Activated CD4-positive, alpha-beta memory T cell treated with anti-CD3 and anti-CD28 coated beads for 36 hours (primary cell): Measurements from ENCODE around the gene IL17RB. TPM values are rescaled to one million over a fixed set of nuclear protein-coding genes. Genes with fewer than 3 reads are reported as not detected.

ENCODE experiments used
- CTCF ChIA-PET: fragments of 350-600 bp; sonication (Branson Sonifier 250); formaldehyde crosslinking; loops from one replicate; lab custom pipeline; 2021; ENCODE audit warnings: antibody characterized with exemption, inconsistent platforms; lab: Charles Lee
- POLR2A ChIA-PET: fragments of 350-600 bp; sonication (Branson Sonifier 250); formaldehyde crosslinking; loops from one replicate; lab custom pipeline; 2021; ENCODE audit warnings: antibody characterized with exemption; lab: Charles Lee
- DNase-seq: peaks from one replicate; pipeline ENCODE4 v3.0.0-alpha.2; 2020
- H3K27ac Mint-ChIP-seq: one replicate; pipeline ENCODE4 v1.8.0; 2021; ENCODE audit warnings: mixed read lengths
- H3K27me3 Mint-ChIP-seq: one replicate; pipeline ENCODE4 v1.8.0; 2021; ENCODE audit warnings: mixed read lengths
- H3K36me3 Mint-ChIP-seq: one replicate; pipeline ENCODE4 v1.8.0; 2021; ENCODE audit warnings: mixed read lengths
- H3K4me1 Mint-ChIP-seq: one replicate; pipeline ENCODE4 v1.8.0; 2021; ENCODE audit warnings: low read depth, mixed read lengths
- H3K4me3 Mint-ChIP-seq: one replicate; pipeline ENCODE4 v1.8.0; 2021; ENCODE audit warnings: mild to moderate bottlenecking, mixed read lengths
- H3K9me3 Mint-ChIP-seq: one replicate; pipeline ENCODE4 v1.8.0; 2021; ENCODE audit warnings: mixed read lengths
- intact Hi-C: fragments of 100-400 bp; cut with micrococcal nuclease; formaldehyde crosslinking; loops from one replicate; pipeline ENCODE4 v1.15.1; 2023
- total RNA-seq, 2 experiments: library from RNA; stranded (reverse); gene quantifications; one replicate each; pipeline ENCODE4 v1.2.3, GENCODE V29; 2021

The IL17RB gene
- total RNA-seq, 2 experiments from 2014 or later = 0.92 to 1.1 TPM

DNA sequence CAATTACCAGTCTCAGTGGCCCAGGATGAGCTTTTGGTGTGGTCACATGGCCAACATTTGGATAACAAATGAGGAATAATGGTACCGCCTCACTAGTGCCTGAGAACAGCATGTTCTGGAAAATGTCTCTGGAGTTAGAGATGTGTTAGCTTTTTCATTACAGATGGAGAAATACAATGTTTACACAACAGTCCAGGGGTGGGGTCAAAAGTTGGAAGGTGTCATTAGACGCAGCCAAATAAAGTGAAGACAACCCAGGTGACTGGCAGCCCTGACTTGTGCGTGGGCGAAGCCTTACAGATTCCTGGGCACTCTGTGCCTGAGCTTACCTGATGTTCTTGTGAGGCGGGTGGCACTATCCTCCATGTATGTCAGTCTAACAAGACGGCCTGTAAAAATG lies 12.8 kb downstream of the IL17RB start:
- H3K9me3 Mint-ChIP-seq = no peaks in the 10 kb centered on the region
- H3K36me3 Mint-ChIP-seq = peaks cover 17% of the 10 kb centered on the region
- no peaks in the 10 kb centered on the region for H3K27me3 Mint-ChIP-seq
- H3K27ac Mint-ChIP-seq = no peak overlapping the region
- CTCF ChIA-PET = no interaction called here
- DNase-seq = no peak
- no peak overlapping the region for H3K4me3 Mint-ChIP-seq
- intact Hi-C loops = no loop called here
- no peaks in the 10 kb centered on the region for H3K4me1 Mint-ChIP-seq
- POLR2A ChIA-PET = no interaction called here

DNA sequence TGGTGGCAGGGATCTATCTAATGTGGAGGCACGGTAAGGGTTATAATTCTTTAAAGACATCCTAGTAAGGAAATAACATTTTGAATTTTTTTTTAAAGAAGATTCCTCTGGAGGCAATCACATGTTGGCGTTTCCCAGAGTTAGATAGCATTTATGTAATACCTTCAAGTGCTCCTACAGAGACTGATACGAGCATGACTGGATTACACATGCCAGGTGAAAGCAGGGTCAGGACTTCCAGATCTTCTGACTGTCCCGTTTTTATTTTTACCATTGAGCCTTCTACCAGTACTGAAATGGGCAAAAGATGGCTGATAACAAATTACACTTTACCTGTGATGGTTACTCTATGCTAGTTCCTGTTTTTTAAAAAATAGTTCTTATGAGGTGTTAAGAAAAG lies 13.8 kb downstream of the IL17RB start:
- Mint-ChIP-seq H3K4me3 (no peak overlapping the region), H3K27me3 (no peaks in the 10 kb centered on the region), H3K36me3 (peaks cover 24% of the 10 kb centered on the region), H3K4me1 (no peaks in the 10 kb centered on the region), H3K9me3 (no peaks in the 10 kb centered on the region), H3K27ac (no peak overlapping the region)
- ChIA-PET CTCF (no interaction called here), POLR2A (no interaction called here)
- intact Hi-C loops = no loop called here
- no peak for DNase-seq

DNA sequence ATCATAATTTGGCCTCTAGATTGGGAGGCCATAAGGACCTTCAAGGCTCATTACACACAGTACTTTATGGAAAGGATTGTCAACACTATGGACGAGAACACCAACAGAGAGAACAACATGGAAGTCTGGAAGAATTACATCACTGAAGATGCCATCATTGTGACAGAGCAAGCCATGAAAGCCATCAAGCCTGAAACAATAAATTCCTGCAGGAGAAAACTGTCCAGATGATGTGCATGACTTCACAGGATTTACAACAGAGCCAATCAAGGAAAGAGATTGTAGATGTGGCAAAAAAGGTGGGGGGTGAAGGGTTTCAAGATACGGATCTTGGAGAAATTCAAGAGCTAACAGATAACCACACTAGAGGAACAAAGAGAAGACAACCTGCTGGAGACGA lies 15.9 kb downstream of the IL17RB start:
- intact Hi-C loops = no loop called here

DNA sequence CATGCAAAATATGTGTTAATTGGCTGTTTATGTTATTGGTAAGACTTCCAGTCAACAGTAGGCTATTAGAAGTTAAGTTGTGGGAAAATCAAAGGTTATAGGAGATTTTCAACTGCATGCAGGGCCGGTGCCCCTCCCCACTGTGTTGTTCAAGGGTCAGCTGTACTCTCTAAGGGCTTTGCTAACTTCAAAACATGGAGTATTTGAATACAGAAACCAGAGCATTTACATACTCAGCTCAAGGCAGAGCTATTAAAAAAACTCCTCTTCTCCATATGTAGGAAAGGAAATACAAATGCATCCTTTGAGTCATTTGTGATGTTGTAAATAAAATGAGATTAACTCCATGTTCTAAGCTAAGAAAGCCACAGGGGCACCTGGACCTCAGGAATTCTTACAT lies 16.8 kb downstream of the IL17RB start:
- no peak for DNase-seq
- intact Hi-C loops = no loop called here
- H3K27ac Mint-ChIP-seq = no peak overlapping the region
- H3K36me3 Mint-ChIP-seq = peaks cover 36% of the 10 kb centered on the region
- no peaks in the 10 kb centered on the region for H3K9me3 Mint-ChIP-seq
- H3K27me3 Mint-ChIP-seq = no peaks in the 10 kb centered on the region
- CTCF ChIA-PET = no interaction called here
- no peak overlapping the region for H3K4me3 Mint-ChIP-seq
- POLR2A ChIA-PET = no interaction called here
- no peaks in the 10 kb centered on the region for H3K4me1 Mint-ChIP-seq

More for the DNA sequence above, 15.9 kb downstream of the IL17RB start:
- Mint-ChIP-seq H3K27ac (no peak overlapping the region), H3K4me3 (no peak overlapping the region), H3K27me3 (no peaks in the 10 kb centered on the region), H3K36me3 (peaks cover 28% of the 10 kb centered on the region), H3K4me1 (no peaks in the 10 kb centered on the region), H3K9me3 (no peaks in the 10 kb centered on the region)
- ChIA-PET CTCF (no interaction called here), POLR2A (no interaction called here)
- DNase-seq = no peak

DNA sequence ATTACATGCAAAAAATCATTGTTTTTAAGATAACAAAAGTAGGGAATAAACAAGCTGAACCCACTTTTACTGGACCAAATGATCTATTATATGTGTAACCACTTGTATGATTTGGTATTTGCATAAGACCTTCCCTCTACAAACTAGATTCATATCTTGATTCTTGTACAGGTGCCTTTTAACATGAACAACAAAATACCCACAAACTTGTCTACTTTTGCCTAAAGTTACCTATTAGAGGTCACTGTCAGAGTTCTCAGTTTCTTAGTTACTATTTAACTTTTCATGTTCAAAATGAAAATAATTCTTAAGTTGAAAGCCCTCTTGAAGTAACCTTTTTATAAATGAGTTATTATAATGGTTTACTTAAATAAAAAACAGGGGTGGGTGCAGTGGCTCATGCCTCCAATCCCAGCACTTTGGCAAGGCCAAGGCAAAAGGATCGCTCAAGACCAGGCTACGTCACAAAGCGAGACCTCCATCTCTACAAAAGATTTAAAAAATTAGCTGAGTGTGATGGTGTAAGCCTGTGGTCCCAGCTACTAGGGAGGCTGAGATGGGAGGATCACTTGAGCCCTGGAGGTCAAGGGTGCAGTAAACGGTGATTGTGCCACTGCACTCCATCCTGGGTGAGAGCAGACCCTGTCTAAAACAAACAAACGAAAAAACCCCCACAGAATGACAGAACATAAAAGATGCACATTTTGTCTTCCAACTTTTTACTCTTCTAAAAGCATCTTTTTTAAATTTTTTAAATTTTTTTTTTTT lies 19.5 kb downstream of the IL17RB start:
- ChIA-PET POLR2A (no interaction called here), CTCF (no interaction called here)
- intact Hi-C loops = no loop called here
- peaks cover 50% of the 10 kb centered on the region for H3K36me3 Mint-ChIP-seq
- no peak overlapping the region for H3K27ac Mint-ChIP-seq
- H3K27me3 Mint-ChIP-seq = no peaks in the 10 kb centered on the region
- H3K4me3 Mint-ChIP-seq = no peak overlapping the region
- H3K9me3 Mint-ChIP-seq = no peaks in the 10 kb centered on the region
- no peak for DNase-seq
- no peaks in the 10 kb centered on the region for H3K4me1 Mint-ChIP-seq

DNA sequence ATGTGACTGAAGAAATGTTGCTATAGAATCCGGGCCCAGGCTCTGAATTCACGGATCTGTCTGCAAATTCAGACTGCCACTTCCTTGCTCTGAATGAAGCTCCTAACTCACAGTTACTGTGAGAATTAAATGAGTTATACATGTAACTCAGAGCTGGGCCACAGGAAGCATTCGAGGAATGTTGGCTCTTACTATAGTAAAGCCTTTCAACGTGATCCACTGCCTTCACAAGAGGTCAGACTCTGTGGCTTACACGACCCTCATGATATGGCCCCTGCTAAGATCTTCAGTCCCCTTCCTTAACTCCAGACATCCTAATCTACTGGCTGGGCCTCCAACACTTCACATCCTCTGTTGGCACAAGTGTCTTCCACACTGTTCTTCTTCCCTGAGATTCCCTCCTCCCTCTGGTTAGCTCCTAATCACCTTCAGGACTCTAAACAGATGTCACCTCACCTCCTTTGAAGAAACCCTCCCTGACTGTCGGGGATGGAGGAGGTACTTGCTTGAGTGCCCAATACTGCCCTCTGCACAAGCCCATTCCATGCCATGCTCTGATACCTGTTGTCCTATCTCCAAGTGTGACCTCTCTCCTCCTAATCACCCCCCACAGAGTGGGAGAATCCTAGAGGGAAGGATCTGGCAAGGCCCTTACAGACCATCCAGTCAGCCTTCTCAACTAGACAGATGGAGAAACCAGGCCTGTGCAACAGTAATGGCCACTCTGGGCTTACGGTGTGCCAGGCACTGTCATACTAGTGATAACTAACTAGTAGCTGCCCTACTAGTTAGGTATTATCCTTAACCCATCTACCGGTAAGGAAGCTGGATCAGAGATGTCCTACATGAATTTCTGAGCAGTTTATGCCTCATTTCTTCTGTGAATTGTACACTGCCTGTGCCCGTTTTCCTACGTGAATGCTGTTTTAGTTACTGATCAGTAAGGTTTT lies 34.3 kb downstream of the IL17RB start:
- Mint-ChIP-seq H3K4me1 (peaks cover 20% of the 10 kb centered on the region), H3K27ac (peak overlapping the region; percentile 51), H3K36me3 (peaks cover 33% of the 10 kb centered on the region), H3K9me3 (no peaks in the 10 kb centered on the region), H3K4me3 (peak overlapping the region; percentile 89), H3K27me3 (no peaks in the 10 kb centered on the region)
- intact Hi-C loops = loop anchor here (10.0 kb wide), 1 partner anchor 1346 kb away; the partner anchor contains the start of genes NT5DC2 and UQCC5
- ChIA-PET POLR2A (interaction anchor here (0.6 to 5.0 kb wide), 2 partner anchors 11 to 1305 kb away, joined by 3 to 29 read pairs; partner anchors contain the start of gene SELENOK), CTCF (interaction anchor here (0.5 to 1.0 kb wide), 2 partner anchors 10 to 173 kb away, joined by 3 read pairs; no protein-coding TSS in a partner anchor)
- DNase-seq = no peak

DNA sequence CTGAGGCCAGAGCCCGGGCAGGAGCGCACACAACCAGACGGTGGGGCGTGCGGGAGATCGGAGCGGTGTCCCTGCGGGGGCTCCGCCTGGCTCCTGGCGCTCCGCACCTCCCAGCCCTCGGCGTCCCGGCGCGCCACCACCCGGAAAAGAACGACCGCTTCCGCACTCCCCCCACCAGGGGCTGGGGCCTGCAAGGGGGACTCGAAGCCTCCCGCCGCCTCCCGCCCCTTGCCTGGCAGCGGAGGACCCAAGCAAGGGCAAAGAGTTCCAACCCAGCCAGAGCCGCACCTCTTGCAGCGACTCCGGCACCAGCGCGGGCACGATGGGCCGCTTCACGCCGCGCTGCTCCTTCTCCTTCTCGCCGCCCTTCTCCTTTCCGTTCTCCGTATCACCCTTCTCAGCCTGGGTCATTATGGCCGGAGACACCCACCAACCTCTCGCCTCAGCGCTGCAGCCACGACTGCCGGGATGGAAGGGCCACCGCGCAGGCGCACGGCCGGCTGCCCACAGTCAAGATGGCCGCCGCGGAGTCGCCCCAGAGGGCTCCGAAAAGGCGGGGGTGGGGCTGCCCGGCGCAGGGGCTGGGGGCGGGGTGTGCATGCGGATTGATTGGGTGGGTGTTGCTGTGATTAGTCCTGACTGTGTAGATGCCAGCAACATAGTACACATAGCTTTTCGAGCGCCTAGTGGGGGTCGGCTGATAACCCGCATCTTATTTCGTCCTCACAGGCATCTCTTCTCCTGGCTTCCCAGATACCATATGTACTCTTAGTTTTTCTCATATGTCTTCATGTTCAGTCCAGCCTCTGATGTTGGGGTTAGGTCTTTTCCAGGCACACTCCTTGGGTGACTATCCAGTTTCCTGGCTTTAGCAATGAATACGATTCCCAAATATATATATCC lies 35.6 kb downstream of the IL17RB start, which contains the start of gene ACTR8:
TSS of gene ACTR8 (minus strand) at position 462 of the 903 bp plus-strand sequence. CDS start at position 411, 51 bp downstream.
- intact Hi-C loops = loop anchor here (1.0 to 10.0 kb wide), 2 partner anchors 9 to 1347 kb away; partner anchors contain the start of genes NT5DC2, SELENOK and UQCC5
- H3K4me3 Mint-ChIP-seq = peak within 1 kb of the TSS; percentile 89
- H3K27ac Mint-ChIP-seq = peak within 1 kb of the TSS; percentile 90
- POLR2A ChIA-PET = interaction anchor here (5.0 kb wide), 1 partner anchor 10 kb away, joined by 29 read pairs; the partner anchor contains the start of gene SELENOK
- CTCF ChIA-PET = interaction anchor here (0.5 kb wide), 1 partner anchor 174 kb away, joined by 3 read pairs; no protein-coding TSS in a partner anchor
- H3K36me3 Mint-ChIP-seq = peaks cover 31% of the 10 kb centered on the region
- H3K9me3 Mint-ChIP-seq = no peaks in the 10 kb centered on the region
- peaks cover 23% of the 10 kb centered on the region for H3K4me1 Mint-ChIP-seq
- peak; percentile 88 for DNase-seq
- H3K27me3 Mint-ChIP-seq = no peaks in the 10 kb centered on the region

DNA sequence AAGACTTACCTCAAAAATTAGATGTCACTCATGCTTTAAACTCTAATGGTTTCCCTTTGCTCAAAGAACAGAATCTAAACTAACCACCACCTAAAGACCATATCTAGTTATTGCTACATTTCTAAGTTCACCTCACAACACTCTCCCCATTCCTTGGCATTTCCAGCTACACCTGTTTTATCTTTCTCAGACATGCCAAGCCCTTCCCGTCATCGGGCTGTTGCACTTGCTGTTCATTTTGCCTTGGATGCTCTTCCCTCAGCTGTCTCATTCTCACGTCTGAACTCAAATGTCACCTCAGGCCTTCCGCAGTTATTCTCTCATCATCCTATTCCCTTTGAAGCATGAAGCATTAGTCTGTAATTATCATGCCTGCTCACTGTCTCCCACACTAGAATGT lies 36.6 kb downstream of the IL17RB start:
- CTCF ChIA-PET = no interaction called here
- no peak overlapping the region for H3K27ac Mint-ChIP-seq
- no peak for DNase-seq
- POLR2A ChIA-PET = interaction anchor here (5.0 kb wide), 1 partner anchor 9 kb away, joined by 29 read pairs; the partner anchor contains the start of gene SELENOK
- H3K4me1 Mint-ChIP-seq = peaks cover 31% of the 10 kb centered on the region
- no peaks in the 10 kb centered on the region for H3K9me3 Mint-ChIP-seq
- H3K27me3 Mint-ChIP-seq = no peaks in the 10 kb centered on the region
- H3K36me3 Mint-ChIP-seq = peaks cover 28% of the 10 kb centered on the region
- intact Hi-C loops = loop anchor here (10.0 kb wide), 1 partner anchor 1348 kb away; the partner anchor contains the start of genes NT5DC2 and UQCC5
- H3K4me3 Mint-ChIP-seq = peak overlapping the region; percentile 89

DNA sequence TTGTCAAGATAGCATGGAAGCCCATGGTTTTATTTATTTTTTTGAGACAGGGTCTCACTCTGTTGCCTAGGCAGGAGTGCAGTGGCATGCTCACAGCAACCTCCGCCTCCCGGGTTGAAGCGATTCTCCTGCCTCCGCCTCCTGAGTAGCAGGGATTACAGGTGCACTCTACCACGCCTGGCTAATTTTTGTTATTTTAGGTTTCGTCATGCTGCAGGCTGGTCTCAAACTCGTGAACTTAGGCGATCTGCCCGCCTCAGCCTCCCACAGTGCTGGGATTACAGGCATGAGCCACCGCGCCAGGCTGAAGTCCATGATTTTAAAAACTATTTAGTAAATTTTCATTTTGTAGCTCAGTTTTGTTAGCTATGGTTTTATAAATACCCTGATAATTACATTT lies 38.3 kb downstream of the IL17RB start:
- POLR2A ChIA-PET = no interaction called here
- CTCF ChIA-PET = no interaction called here
- Mint-ChIP-seq H3K27ac (no peak overlapping the region), H3K4me3 (no peak overlapping the region), H3K36me3 (peaks cover 30% of the 10 kb centered on the region), H3K4me1 (peaks cover 41% of the 10 kb centered on the region), H3K9me3 (no peaks in the 10 kb centered on the region), H3K27me3 (no peaks in the 10 kb centered on the region)
- DNase-seq = no peak
- intact Hi-C loops = loop anchor here (10.0 kb wide), 1 partner anchor 1350 kb away; the partner anchor contains the start of genes NT5DC2 and UQCC5

DNA sequence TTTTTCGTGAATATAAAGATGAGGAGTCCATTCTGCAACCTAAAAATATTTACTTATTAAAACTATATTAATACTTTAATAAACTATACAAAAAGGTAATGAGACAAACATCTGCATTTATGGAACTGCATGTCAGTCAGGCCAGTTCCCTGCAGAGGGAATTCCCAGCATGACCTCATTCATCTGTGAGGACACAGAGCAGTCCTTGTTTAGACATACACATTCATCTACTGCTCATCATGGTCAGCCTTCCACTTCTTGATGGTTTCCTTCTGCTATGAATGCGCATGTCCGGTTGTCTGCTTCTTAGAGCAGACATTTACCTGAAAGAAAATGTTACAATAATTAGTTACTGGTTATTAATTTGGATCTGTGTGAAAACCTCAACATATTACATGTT lies 38.9 kb downstream of the IL17RB start:
- peaks cover 43% of the 10 kb centered on the region for H3K4me1 Mint-ChIP-seq
- POLR2A ChIA-PET = no interaction called here

DNA sequence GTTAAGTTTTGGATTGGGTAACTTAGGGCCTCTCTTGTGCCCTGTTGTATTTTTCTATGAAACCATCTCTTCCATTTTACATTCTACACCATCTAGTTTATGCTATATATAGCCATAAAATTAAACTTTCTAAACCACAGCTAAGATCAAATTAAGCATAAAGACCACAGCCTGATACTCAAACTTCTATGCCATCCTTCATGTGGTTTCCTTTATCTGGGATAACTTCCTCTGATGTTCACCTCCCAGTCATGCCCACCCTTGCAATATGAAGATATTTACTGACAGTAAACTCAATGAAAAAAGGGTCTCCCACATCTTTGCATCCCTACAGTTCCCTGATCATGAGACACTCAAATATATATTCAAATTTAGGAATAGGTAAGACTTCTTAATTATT lies 41.1 kb downstream of the IL17RB start:
- no peaks in the 10 kb centered on the region for H3K27me3 Mint-ChIP-seq
- H3K9me3 Mint-ChIP-seq = no peaks in the 10 kb centered on the region
- peak overlapping the region; percentile 70 for H3K27ac Mint-ChIP-seq
- POLR2A ChIA-PET = no interaction called here
- intact Hi-C loops = loop anchor here (10.0 kb wide), 1 partner anchor 1353 kb away; the partner anchor contains the start of genes NT5DC2 and UQCC5
- H3K4me1 Mint-ChIP-seq = peaks cover 41% of the 10 kb centered on the region
- peaks cover 28% of the 10 kb centered on the region for H3K36me3 Mint-ChIP-seq
- no peak for DNase-seq
- CTCF ChIA-PET = no interaction called here
- H3K4me3 Mint-ChIP-seq = no peak overlapping the region

More for the DNA sequence above, 38.9 kb downstream of the IL17RB start:
- no peak for DNase-seq
- intact Hi-C loops = loop anchor here (10.0 kb wide), 1 partner anchor 1350 kb away; the partner anchor contains the start of genes NT5DC2 and UQCC5
- Mint-ChIP-seq H3K9me3 (no peaks in the 10 kb centered on the region), H3K4me3 (no peak overlapping the region), H3K27ac (no peak overlapping the region), H3K27me3 (no peaks in the 10 kb centered on the region), H3K36me3 (peaks cover 26% of the 10 kb centered on the region)
- CTCF ChIA-PET = no interaction called here
